HEK293 (cell line): Measurements from ENCODE around the gene RHBDF1.

Experiments used
- CTCF ChIA-PET: fragments of 350-600 bp; formaldehyde crosslinking; extraction: SDS; loops from one replicate; lab custom pipeline; 2021; ENCODE audit warnings: antibody characterized with exemption; lab: Yijun Ruan, JAX
- POLR2A ChIA-PET: fragments of 300-600 bp; formaldehyde crosslinking; extraction: SDS; loops from one replicate; lab custom pipeline; 2020; ENCODE audit warnings: antibody characterized with exemption, inconsistent platforms; lab: Yijun Ruan, JAX
- H3K27ac ChIP-seq: fragments of 200-500 bp; sonication (Bioruptor generic); 2 replicates; pipeline ENCODE4 v1.5.1; 2014; ENCODE audit warnings: low read depth, low read length, control low read depth, inconsistent platforms; ENCODE audit errors: extremely low read depth
- H3K36me3 ChIP-seq, 2 experiments: fragments of 200-500 bp in 1 of 2; sonication (Bioruptor generic) in 1 of 2; 1 replicate in 1 of 2; 2 replicates in 1 of 2; pipeline ENCODE4 v1.5.1; 2014 to 2017; ENCODE audit warnings: inconsistent platforms in 2 of 2, low read length in 2 of 2; ENCODE audit not compliant: control insufficient read depth in 2 of 2, insufficient read depth in 1 of 2
- H3K4me1 ChIP-seq: fragments of 200-500 bp; sonication (Bioruptor generic); 2 replicates; pipeline ENCODE4 v1.5.1; 2014; ENCODE audit warnings: mild to moderate bottlenecking, low read length, inconsistent platforms; ENCODE audit not compliant: control insufficient read depth, insufficient read depth
- H3K4me3 ChIP-seq: 2 replicates; pipeline ENCODE4 v1.5.1; 2011; ENCODE audit warnings: low read depth, mild to moderate bottlenecking, control low read depth, low read length, moderate library complexity
- H3K9me3 ChIP-seq: fragments of 200-500 bp; sonication (Bioruptor generic); 2 replicates; pipeline ENCODE4 v1.5.1; 2014; ENCODE audit warnings: low read depth, low read length, inconsistent platforms; ENCODE audit not compliant: control insufficient read depth, insufficient read depth
- KLF1 ChIP-seq: fragments of 450-650 bp; formaldehyde crosslinking; IDR thresholded peaks from 2 replicates; pipeline ENCODE4 v1.5.1; 2016; ENCODE audit warnings: missing biosample characterization, missing genetic modification characterization
- KLF16 ChIP-seq: fragments of 450-650 bp; formaldehyde crosslinking; IDR thresholded peaks from 2 replicates; pipeline ENCODE4 v1.5.1; 2017; ENCODE audit warnings: missing biosample characterization, missing genetic modification characterization
- MZF1 ChIP-seq: fragments of 450-650 bp; formaldehyde crosslinking; IDR thresholded peaks from 2 replicates; pipeline ENCODE4 v1.5.1; 2017; ENCODE audit warnings: missing biosample characterization, missing genetic modification characterization, borderline replicate concordance
- SALL2 ChIP-seq: fragments of 450-650 bp; formaldehyde crosslinking; IDR thresholded peaks from 2 replicates; pipeline ENCODE4 v1.5.0; 2017; ENCODE audit warnings: missing biosample characterization, mild to moderate bottlenecking, missing genetic modification characterization, borderline replicate concordance
- ZBTB1 ChIP-seq: fragments of 450-650 bp; formaldehyde crosslinking; IDR thresholded peaks from 2 replicates; pipeline ENCODE4 v1.5.1; 2016; ENCODE audit warnings: missing biosample characterization, missing genetic modification characterization
- ZBTB20 ChIP-seq: fragments of 450-650 bp; formaldehyde crosslinking; IDR thresholded peaks from 2 replicates; pipeline ENCODE4 v1.5.1; 2016; ENCODE audit warnings: missing biosample characterization, missing genetic modification characterization
- ZFP69B ChIP-seq: fragments of 450-650 bp; formaldehyde crosslinking; IDR thresholded peaks from 2 replicates; pipeline ENCODE4 v1.5.1; 2016; ENCODE audit warnings: missing biosample characterization, missing genetic modification characterization
- ZNF112 ChIP-seq: fragments of 450-650 bp; formaldehyde crosslinking; IDR thresholded peaks from 2 replicates; pipeline ENCODE4 v1.5.0; 2017; ENCODE audit warnings: missing biosample characterization, missing genetic modification characterization
- ZNF202 ChIP-seq: fragments of 450-650 bp; formaldehyde crosslinking; IDR thresholded peaks from 2 replicates; pipeline ENCODE4 v1.5.1; 2016; ENCODE audit warnings: missing biosample characterization, missing genetic modification characterization, borderline replicate concordance
- ZNF596 ChIP-seq: fragments of 450-650 bp; IDR thresholded peaks from 2 replicates; pipeline ENCODE4 v1.5.0; 2018; ENCODE audit warnings: missing biosample characterization, mild to moderate bottlenecking, missing genetic modification characterization, moderate library complexity
- ZNF791 ChIP-seq: fragments of 450-650 bp; formaldehyde crosslinking; IDR thresholded peaks from 2 replicates; pipeline ENCODE4 v1.5.1; 2016; ENCODE audit warnings: missing biosample characterization, missing genetic modification characterization
- ZSCAN16 ChIP-seq: fragments of 450-650 bp; formaldehyde crosslinking; IDR thresholded peaks from 2 replicates; pipeline ENCODE4 v1.5.1; 2016; ENCODE audit warnings: missing biosample characterization, missing genetic modification characterization
- ZSCAN23 ChIP-seq: fragments of 450-650 bp; formaldehyde crosslinking; IDR thresholded peaks from 2 replicates; pipeline ENCODE4 v1.5.1; 2016; ENCODE audit warnings: missing biosample characterization, missing genetic modification characterization
- TF ChIP-seq, protein P1 (sequence below): fragments of 450-650 bp; formaldehyde crosslinking; optimal IDR thresholded peaks from 2 replicates; pipeline ENCODE3; 2016; ENCODE audit warnings: missing biosample characterization, mild to moderate bottlenecking, missing genetic modification characterization
- TF ChIP-seq, protein P2 (sequence below): fragments of 450-650 bp; formaldehyde crosslinking; IDR thresholded peaks from 2 replicates; pipeline ENCODE4 v1.5.1; 2016; ENCODE audit warnings: missing biosample characterization, missing genetic modification characterization
- TF ChIP-seq, protein P3 (sequence below): fragments of 450-650 bp; formaldehyde crosslinking; IDR thresholded peaks from 2 replicates; pipeline ENCODE4 v1.5.1; 2016; ENCODE audit warnings: missing biosample characterization, missing genetic modification characterization
- TF ChIP-seq, protein P4 (sequence below): fragments of 450-650 bp; formaldehyde crosslinking; IDR thresholded peaks from 2 replicates; pipeline ENCODE4 v1.5.1; 2016; ENCODE audit warnings: missing biosample characterization, missing genetic modification characterization
- TF ChIP-seq, protein P5 (sequence below): fragments of 450-650 bp; formaldehyde crosslinking; IDR thresholded peaks from 2 replicates; pipeline ENCODE4 v1.5.1; 2016; ENCODE audit warnings: missing biosample characterization, missing genetic modification characterization
- TF ChIP-seq, protein P6 (sequence below): fragments of 450-650 bp; formaldehyde crosslinking; conservative IDR thresholded peaks from 2 replicates; pipeline ENCODE4 v1.5.1; 2016; ENCODE audit warnings: low read depth, missing biosample characterization, missing genetic modification characterization

Gene RHBDF1

DNA sequence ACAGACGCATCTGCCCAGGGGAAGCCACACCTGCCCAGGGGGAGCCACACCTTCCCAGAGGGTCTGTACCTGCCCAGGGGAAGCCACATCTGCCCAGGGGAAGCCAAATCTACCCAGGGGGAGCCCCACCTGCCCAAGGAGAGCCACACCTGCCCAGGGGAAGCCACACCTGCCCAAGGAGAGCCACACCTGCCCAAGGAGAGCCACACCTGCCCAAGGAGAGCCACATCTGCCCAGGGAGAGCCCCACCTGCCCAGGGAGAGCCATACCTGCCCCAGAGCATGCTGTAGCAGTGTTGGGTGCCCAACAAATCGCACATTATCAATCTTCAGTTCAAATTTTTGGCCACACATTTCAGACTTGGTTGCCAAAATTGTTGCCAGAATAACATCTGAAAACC is 46.4 kb upstream of the RHBDF1 start (continued):
- TF ChIP-seq KLF1 (tag by site-specific recombination) = no peak
- no peak for TF ChIP-seq ZSCAN23 (tag by site-specific recombination)
- no peak for TF ChIP-seq ZSCAN16 (tag by site-specific recombination)
- TF ChIP-seq, protein P1, sequence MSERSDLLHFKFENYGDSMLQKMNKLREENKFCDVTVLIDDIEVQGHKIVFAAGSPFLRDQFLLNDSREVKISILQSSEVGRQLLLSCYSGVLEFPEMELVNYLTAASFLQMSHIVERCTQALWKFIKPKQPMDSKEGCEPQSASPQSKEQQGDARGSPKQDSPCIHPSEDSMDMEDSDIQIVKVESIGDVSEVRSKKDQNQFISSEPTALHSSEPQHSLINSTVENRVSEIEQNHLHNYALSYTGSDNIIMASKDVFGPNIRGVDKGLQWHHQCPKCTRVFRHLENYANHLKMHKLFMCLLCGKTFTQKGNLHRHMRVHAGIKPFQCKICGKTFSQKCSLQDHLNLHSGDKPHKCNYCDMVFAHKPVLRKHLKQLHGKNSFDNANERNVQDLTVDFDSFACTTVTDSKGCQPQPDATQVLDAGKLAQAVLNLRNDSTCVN = no peak

DNA sequence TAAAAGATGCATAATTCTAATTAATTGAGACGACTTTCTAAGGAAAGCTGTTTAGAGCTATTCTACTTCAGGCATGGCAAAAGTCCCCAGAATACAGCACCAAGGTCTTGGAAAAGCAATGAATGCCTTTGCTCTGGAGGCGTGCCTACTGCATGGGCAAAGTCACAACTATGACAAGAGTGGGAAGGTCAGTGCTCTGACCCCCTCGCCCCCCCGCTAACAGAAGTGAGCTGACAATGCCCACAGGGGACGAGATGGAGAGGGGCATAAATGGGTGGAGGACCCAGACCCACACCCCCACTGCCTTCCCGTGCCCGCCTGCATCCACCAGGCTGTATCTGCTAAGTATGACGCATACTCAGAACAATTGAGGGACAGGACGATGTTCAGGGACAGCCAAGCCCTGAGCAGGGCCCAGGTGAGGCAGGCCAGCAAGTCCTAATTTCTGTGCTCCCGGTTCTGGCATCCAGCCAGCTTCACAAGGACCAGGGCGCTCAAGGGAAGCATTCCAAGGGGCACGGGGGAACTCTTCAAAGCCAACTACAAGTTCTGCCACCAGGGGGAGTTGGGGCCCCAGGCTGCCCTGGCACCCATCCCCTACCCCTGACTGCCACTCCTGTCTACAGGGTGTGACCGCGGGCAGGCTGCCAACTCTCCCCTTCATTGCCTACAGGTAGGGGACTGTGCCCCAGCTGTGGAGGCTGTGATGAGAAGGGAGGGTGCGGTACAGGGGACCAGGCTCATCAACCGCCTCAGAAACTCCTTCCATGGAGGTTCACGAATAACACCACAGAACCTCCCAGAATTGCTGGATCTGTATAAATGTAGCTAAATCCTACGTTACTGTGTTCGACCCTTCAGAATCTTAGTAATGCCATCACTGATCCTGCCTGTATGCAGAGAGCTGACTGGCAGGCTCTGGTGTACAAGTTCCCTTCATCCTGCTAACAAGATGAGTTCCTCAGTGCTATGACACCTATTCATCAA is 45.2 kb upstream of the RHBDF1 start:
- POLR2A ChIA-PET = no interaction called here
- TF ChIP-seq SALL2 (tag by site-specific recombination) (no peak), ZNF112 (no peak), ZBTB20 (peak; percentile 82), KLF16 (tag by site-specific recombination) (peak; percentile 69; the same call in 1 of the 2 replicates), MZF1 (tag by site-specific recombination) (peak; percentile 18; the same call in 1 of the 2 replicates), ZFP69B (tag by site-specific recombination) (no peak), ZNF596 (no peak), ZNF202 (no peak), ZNF791 (tag by site-specific recombination) (no peak), ZBTB1 (tag by site-specific recombination) (no peak)
- TF ChIP-seq, protein P2, sequence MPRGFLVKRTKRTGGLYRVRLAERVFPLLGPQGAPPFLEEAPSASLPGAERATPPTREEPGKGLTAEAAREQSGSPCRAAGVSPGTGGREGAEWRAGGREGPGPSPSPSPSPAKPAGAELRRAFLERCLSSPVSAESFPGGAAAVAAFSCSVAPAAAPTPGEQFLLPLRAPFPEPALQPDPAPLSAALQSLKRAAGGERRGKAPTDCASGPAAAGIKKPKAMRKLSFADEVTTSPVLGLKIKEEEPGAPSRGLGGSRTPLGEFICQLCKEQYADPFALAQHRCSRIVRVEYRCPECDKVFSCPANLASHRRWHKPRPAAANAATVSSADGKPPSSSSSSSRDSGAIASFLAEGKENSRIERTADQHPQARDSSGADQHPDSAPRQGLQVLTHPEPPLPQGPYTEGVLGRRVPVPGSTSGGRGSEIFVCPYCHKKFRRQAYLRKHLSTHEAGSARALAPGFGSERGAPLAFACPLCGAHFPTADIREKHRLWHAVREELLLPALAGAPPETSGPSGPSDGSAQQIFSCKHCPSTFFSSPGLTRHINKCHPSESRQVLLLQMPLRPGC (tag by site-specific recombination) = no peak
- TF ChIP-seq, protein P3, sequence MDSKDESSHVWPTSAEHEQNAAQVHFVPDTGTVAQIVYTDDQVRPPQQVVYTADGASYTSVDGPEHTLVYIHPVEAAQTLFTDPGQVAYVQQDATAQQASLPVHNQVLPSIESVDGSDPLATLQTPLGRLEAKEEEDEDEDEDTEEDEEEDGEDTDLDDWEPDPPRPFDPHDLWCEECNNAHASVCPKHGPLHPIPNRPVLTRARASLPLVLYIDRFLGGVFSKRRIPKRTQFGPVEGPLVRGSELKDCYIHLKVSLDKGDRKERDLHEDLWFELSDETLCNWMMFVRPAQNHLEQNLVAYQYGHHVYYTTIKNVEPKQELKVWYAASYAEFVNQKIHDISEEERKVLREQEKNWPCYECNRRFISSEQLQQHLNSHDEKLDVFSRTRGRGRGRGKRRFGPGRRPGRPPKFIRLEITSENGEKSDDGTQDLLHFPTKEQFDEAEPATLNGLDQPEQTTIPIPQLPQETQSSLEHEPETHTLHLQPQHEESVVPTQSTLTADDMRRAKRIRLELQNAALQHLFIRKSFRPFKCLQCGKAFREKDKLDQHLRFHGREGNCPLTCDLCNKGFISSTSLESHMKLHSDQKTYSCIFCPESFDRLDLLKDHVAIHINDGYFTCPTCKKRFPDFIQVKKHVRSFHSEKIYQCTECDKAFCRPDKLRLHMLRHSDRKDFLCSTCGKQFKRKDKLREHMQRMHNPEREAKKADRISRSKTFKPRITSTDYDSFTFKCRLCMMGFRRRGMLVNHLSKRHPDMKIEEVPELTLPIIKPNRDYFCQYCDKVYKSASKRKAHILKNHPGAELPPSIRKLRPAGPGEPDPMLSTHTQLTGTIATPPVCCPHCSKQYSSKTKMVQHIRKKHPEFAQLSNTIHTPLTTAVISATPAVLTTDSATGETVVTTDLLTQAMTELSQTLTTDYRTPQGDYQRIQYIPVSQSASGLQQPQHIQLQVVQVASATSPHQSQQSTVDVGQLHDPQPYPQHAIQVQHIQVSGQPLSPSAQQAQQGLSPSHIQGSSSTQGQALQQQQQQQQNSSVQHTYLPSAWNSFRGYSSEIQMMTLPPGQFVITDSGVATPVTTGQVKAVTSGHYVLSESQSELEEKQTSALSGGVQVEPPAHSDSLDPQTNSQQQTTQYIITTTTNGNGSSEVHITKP = peak; percentile 38; the same call in 1 of the 2 replicates
- TF ChIP-seq, protein P4, sequence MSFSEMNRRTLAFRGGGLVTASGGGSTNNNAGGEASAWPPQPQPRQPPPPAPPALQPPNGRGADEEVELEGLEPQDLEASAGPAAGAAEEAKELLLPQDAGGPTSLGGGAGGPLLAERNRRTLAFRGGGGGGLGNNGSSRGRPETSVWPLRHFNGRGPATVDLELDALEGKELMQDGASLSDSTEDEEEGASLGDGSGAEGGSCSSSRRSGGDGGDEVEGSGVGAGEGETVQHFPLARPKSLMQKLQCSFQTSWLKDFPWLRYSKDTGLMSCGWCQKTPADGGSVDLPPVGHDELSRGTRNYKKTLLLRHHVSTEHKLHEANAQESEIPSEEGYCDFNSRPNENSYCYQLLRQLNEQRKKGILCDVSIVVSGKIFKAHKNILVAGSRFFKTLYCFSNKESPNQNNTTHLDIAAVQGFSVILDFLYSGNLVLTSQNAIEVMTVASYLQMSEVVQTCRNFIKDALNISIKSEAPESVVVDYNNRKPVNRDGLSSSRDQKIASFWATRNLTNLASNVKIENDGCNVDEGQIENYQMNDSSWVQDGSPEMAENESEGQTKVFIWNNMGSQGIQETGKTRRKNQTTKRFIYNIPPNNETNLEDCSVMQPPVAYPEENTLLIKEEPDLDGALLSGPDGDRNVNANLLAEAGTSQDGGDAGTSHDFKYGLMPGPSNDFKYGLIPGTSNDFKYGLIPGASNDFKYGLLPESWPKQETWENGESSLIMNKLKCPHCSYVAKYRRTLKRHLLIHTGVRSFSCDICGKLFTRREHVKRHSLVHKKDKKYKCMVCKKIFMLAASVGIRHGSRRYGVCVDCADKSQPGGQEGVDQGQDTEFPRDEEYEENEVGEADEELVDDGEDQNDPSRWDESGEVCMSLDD (tag by site-specific recombination) = no peak
- TF ChIP-seq, protein P5, sequence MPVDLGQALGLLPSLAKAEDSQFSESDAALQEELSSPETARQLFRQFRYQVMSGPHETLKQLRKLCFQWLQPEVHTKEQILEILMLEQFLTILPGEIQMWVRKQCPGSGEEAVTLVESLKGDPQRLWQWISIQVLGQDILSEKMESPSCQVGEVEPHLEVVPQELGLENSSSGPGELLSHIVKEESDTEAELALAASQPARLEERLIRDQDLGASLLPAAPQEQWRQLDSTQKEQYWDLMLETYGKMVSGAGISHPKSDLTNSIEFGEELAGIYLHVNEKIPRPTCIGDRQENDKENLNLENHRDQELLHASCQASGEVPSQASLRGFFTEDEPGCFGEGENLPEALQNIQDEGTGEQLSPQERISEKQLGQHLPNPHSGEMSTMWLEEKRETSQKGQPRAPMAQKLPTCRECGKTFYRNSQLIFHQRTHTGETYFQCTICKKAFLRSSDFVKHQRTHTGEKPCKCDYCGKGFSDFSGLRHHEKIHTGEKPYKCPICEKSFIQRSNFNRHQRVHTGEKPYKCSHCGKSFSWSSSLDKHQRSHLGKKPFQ (tag by site-specific recombination) = no peak
- TF ChIP-seq, protein P6, sequence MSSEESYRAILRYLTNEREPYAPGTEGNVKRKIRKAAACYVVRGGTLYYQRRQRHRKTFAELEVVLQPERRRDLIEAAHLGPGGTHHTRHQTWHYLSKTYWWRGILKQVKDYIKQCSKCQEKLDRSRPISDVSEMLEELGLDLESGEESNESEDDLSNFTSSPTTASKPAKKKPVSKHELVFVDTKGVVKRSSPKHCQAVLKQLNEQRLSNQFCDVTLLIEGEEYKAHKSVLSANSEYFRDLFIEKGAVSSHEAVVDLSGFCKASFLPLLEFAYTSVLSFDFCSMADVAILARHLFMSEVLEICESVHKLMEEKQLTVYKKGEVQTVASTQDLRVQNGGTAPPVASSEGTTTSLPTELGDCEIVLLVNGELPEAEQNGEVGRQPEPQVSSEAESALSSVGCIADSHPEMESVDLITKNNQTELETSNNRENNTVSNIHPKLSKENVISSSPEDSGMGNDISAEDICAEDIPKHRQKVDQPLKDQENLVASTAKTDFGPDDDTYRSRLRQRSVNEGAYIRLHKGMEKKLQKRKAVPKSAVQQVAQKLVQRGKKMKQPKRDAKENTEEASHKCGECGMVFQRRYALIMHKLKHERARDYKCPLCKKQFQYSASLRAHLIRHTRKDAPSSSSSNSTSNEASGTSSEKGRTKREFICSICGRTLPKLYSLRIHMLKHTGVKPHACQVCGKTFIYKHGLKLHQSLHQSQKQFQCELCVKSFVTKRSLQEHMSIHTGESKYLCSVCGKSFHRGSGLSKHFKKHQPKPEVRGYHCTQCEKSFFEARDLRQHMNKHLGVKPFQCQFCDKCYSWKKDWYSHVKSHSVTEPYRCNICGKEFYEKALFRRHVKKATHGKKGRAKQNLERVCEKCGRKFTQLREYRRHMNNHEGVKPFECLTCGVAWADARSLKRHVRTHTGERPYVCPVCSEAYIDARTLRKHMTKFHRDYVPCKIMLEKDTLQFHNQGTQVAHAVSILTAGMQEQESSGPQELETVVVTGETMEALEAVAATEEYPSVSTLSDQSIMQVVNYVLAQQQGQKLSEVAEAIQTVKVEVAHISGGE (tag by site-specific recombination) = no peak

More for the DNA sequence above, 45.2 kb upstream of the RHBDF1 start:
- Histone ChIP-seq H3K4me3 (no peak overlapping the region), H3K4me1 (no peaks in the 10 kb centered on the region; the same call in 1 of the 2 replicates), H3K36me3 (peaks cover 5 to 34% of the 10 kb centered on the region in 2 experiments; a peak in 2 of 3 replicates), H3K27ac (no peak overlapping the region), H3K9me3 (no peaks in the 10 kb centered on the region)
- CTCF ChIA-PET = interaction anchor here (0.6 to 4.5 kb wide), 31 partner anchors 9 to 654 kb away, joined by 3 to 73 read pairs (median 4); partner anchors contain the start of genes HBQ1 and MRPL28
